Body of pancreas (tissue), 4 donors: Measurements from ENCODE around the gene RAB8A.

Experiments
- POLR2A ChIP-seq, 3 donors: fragments of 450-650 bp; IDR thresholded peaks; one replicate each; pipeline ENCODE4 v1.6.1; 2016; ENCODE audit warnings: antibody characterized with exemption in 3 of 3, mild to moderate bottlenecking in 2 of 3
- TF ChIP-seq, protein P1 (sequence below), 7 experiments: fragments of 450-650 bp in 4 of 7; fragments of 200-600 bp in 3 of 7; sonication (generic) in 3 of 7; IDR thresholded peaks; one replicate each; pipeline ENCODE4 v1.5.1; 2016 to 2019; ENCODE audit warnings: antibody characterized with exemption in 7 of 7

DNA sequence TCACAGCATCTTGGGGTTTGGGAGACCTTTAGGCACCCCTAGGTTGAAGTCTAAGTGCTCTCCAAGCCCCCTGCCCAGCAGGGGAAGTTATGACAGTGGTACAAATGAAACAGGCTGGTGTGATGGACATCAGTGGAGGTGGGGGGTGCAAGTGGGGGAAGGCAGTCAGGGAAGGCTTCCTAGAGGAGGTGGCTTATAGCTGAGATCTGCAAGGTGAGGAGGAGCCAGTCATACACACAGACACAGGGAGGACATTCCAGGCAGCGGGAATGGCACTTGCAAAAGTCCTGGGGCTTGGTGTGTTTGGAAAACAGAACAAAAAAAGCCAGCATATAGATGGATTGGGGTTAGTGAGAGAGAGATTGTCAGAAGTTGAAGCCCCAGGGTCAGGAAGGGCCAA lies 43.4 kb downstream of the RAB8A start:
- TF ChIP-seq, protein P1, sequence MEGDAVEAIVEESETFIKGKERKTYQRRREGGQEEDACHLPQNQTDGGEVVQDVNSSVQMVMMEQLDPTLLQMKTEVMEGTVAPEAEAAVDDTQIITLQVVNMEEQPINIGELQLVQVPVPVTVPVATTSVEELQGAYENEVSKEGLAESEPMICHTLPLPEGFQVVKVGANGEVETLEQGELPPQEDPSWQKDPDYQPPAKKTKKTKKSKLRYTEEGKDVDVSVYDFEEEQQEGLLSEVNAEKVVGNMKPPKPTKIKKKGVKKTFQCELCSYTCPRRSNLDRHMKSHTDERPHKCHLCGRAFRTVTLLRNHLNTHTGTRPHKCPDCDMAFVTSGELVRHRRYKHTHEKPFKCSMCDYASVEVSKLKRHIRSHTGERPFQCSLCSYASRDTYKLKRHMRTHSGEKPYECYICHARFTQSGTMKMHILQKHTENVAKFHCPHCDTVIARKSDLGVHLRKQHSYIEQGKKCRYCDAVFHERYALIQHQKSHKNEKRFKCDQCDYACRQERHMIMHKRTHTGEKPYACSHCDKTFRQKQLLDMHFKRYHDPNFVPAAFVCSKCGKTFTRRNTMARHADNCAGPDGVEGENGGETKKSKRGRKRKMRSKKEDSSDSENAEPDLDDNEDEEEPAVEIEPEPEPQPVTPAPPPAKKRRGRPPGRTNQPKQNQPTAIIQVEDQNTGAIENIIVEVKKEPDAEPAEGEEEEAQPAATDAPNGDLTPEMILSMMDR (IDR thresholded peaks at IDR 0.05): no peak
- no peak for TF ChIP-seq POLR2A (IDR thresholded peaks at IDR 0.05)
